Stimulated activated effector memory CD8-positive, alpha-beta T cell treated with anti-CD3 and anti-CD28 coated beads, Interleukin-12 subunit alpha, Interleukin-12 subunit beta, amount 100 ng/mL, for 72 hours (primary cell): ENCODE data around the gene UCN3.

Experiments used
- ATAC-seq: fragments of 150-1000 bp; cut with Tn5 transposase; 2 replicates; pipeline ENCODE4 v1.10.0; 2021
- DNase-seq, 2 donors: peaks; one replicate each; pipeline ENCODE4 v3.0.0; 2021 to 2022; ENCODE audit warnings: low spot score in 2 of 2
- H3K27ac Mint-ChIP-seq: one replicate; pipeline ENCODE4 v1.8.0; 2022; ENCODE audit warnings: mild to moderate bottlenecking, mixed read lengths
- H3K36me3 Mint-ChIP-seq: one replicate; pipeline ENCODE4 v1.8.0; 2022; ENCODE audit warnings: mild to moderate bottlenecking, mixed read lengths
- H3K4me1 Mint-ChIP-seq: one replicate; pipeline ENCODE4 v1.8.0; 2022; ENCODE audit warnings: mixed read lengths
- H3K4me3 Mint-ChIP-seq: one replicate; pipeline ENCODE4 v1.8.0; 2022; ENCODE audit warnings: mild to moderate bottlenecking, mixed read lengths
- H3K9me3 Mint-ChIP-seq: one replicate; pipeline ENCODE4 v1.8.0; 2022; ENCODE audit warnings: mixed read lengths

UCN3 gene

GRCh38 chr10:5412277-5412941 is 47.6 kb downstream of the UCN3 start, which contains the start of gene NET1:
NET1 (plus strand) TSS chr10:5412557; CDS start chr10:5412693, 136 bp downstream.
- peak; percentile 61 to 88 for DNase-seq
- Mint-ChIP-seq H3K9me3 (no peaks in the 10 kb centered on the region), H3K4me1 (no peaks in the 10 kb centered on the region), H3K27ac (no peak within 1 kb of the TSS), H3K36me3 (no peaks in the 10 kb centered on the region), H3K4me3 (no peak within 1 kb of the TSS)
- ATAC-seq: peak; percentile 93

GRCh38 chr10:5413012-5413938 is 48.5 kb downstream of the UCN3 start:
- ATAC-seq (no peak), DNase-seq (no peak)
- H3K4me1 Mint-ChIP-seq: no peaks in the 10 kb centered on the region
- H3K9me3 Mint-ChIP-seq: peaks cover 2% of the 10 kb centered on the region
- no peaks in the 10 kb centered on the region for H3K36me3 Mint-ChIP-seq
- H3K4me3 Mint-ChIP-seq: no peak overlapping the region
- H3K27ac Mint-ChIP-seq: no peak overlapping the region

DNA sequence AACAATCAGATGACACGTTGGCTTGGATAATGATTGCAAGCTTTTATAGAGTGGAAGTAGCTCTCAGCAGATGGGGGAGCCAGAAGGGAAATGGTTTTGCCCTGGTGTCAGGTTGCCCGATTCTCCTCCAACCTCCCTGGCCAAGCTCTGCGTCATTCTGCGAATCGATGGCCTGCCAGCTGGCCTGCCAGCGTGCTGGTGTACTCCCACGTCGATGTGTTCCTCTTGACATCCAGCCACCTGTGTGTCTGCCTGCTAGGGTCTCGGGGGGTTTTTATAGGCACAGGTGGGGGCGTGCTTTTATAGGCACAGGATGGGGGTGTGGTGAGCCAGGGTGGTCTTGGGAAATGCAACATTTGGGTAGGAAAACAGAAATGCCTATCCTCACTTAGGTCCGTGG is 52.2 kb downstream of the UCN3 start:
- DNase-seq (no peak), ATAC-seq (no peak)
- Mint-ChIP-seq H3K27ac (no peak overlapping the region), H3K4me3 (no peak overlapping the region), H3K36me3 (no peaks in the 10 kb centered on the region), H3K4me1 (no peaks in the 10 kb centered on the region), H3K9me3 (peaks cover 12% of the 10 kb centered on the region)

GRCh38 chr10:5418584-5418983 is 53.8 kb downstream of the UCN3 start:
- no peaks in the 10 kb centered on the region for H3K4me1 Mint-ChIP-seq
- no peak overlapping the region for H3K27ac Mint-ChIP-seq
- no peak for DNase-seq
- no peak overlapping the region for H3K4me3 Mint-ChIP-seq
- peaks cover 12% of the 10 kb centered on the region for H3K9me3 Mint-ChIP-seq
- ATAC-seq: no peak
- H3K36me3 Mint-ChIP-seq: no peaks in the 10 kb centered on the region

DNA sequence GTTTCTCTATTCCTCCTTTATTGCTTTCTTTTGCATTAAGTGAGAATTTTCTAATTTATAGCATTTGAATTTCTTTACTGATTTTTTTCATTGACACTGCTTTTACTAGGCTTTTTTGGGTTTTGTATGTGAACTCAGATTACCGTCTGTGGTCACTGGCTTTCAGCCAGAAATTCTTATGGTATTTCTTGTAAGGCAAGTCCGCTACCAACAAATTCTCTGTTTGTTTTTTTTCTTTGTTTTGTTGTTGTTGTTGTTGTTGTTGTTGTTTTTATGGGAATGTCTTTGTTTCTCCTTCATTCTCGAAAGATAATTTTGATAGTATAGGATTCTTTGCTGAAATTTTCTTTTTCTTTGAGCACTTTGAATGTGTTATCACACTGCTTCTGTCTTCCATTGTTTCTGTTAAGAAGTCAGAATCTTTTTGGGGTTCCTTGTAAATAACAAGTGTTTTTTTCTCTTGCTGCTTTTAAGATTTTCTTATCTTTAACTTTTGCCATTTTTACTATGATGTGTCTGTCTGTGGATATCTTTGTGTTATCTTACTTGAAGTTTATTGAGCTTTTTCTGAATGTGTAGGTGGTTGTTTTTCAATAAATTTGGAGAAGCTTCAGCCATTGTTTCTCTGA is 54.8 kb downstream of the UCN3 start:
- no peak overlapping the region for H3K27ac Mint-ChIP-seq
- H3K36me3 Mint-ChIP-seq: no peaks in the 10 kb centered on the region
- H3K4me1 Mint-ChIP-seq: no peaks in the 10 kb centered on the region
- no peak overlapping the region for H3K4me3 Mint-ChIP-seq
- ATAC-seq (no peak), DNase-seq (no peak)
- H3K9me3 Mint-ChIP-seq: peaks cover 12% of the 10 kb centered on the region

DNA sequence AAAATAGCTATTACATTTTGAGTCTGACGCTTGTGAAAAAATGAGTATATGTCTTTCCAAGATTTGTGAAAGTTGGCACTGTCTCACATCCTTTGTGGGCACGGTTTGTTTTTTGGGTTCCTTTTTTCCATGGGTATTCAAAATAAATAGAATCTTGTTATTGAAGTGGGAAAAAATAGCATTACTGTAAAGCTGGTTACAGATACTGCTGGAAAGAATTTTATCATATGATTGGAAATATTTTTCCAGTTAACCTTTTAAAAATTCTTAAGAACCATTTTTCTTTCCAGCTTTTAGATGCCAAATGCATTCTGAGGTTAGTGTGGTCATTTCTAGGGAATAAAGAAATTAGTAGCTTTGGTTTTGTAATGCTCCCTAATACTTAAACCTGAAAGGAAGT is 59.0 kb downstream of the UCN3 start:
- H3K9me3 Mint-ChIP-seq: peaks cover 5% of the 10 kb centered on the region
- no peak overlapping the region for H3K4me3 Mint-ChIP-seq
- H3K4me1 Mint-ChIP-seq: no peaks in the 10 kb centered on the region
- ATAC-seq: no peak
- no peak overlapping the region for H3K27ac Mint-ChIP-seq
- DNase-seq: no peak
- peaks cover 2% of the 10 kb centered on the region for H3K36me3 Mint-ChIP-seq
